Stomach (tissue), 9 donors: Measurements from ENCODE around the gene LRRC27. TPM values are rescaled to one million over a fixed set of nuclear protein-coding genes. Genes with fewer than 3 reads are reported as not detected.
"Not testable (repeated sequence)": the region's sequence is repeated elsewhere in the genome, so short reads cannot be mapped to it uniquely, and the experiment has no call there.

Experiments
- DNase-seq, 2 donors: peaks; one replicate each; pipeline versions ENCODE4 v3.0.0 to v3.0.0-alpha.2; 2013 to 2019
- H3K27ac ChIP-seq, 5 donors: fragments of 200-600 bp in 4 of 5; sonication (generic) in 4 of 5; one replicate each; pipeline ENCODE4 v1.5.1; 2013 to 2019; ENCODE audit warnings: mild to moderate bottlenecking in 1 of 5, moderate library complexity in 1 of 5
- H3K27me3 ChIP-seq, 3 donors: fragments of 200-600 bp; sonication (generic); one replicate each; pipeline ENCODE4 v1.5.1; 2017 to 2019; ENCODE audit warnings: mixed run types in 1 of 3
- H3K36me3 ChIP-seq, 4 donors: fragments of 200-600 bp; sonication (generic); 1 replicate in 3 of 4; 2 replicates in 1 of 4; pipeline ENCODE4 v1.5.1; 2016 to 2019
- H3K4me1 ChIP-seq, 4 donors: fragments of 200-600 bp; sonication (generic); one replicate each; pipeline ENCODE4 v1.5.1; 2016 to 2019
- H3K4me3 ChIP-seq, 4 donors: fragments of 200-600 bp; sonication (generic) in 3 of 4; one replicate each; pipeline ENCODE4 v1.5.1; 2016 to 2019; ENCODE audit warnings: mild to moderate bottlenecking in 1 of 4
- H3K9me3 ChIP-seq, 4 donors: fragments of 200-600 bp; sonication (generic); one replicate each; pipeline ENCODE4 v1.5.1; 2016 to 2019
- CTCF ChIP-seq, 7 experiments: fragments of 450-650 bp in 4 of 7; fragments of 200-600 bp in 3 of 7; sonication (generic) in 3 of 7; IDR thresholded peaks; one replicate each; pipeline ENCODE4 v1.5.1; 2016 to 2019; ENCODE audit warnings: antibody characterized with exemption in 7 of 7, control low read depth in 2 of 7, mild to moderate bottlenecking in 1 of 7
- EP300 ChIP-seq: sonication (generic); formaldehyde crosslinking; IDR thresholded peaks from one replicate; pipeline ENCODE4 v1.6.1; 2017; ENCODE audit warnings: antibody characterized with exemption
- POLR2A ChIP-seq, 4 donors: fragments of 450-650 bp; IDR thresholded peaks; one replicate each; pipeline ENCODE4 v1.6.1; 2016; ENCODE audit warnings: antibody characterized with exemption in 4 of 4, control low read depth in 2 of 4, mild to moderate bottlenecking in 1 of 4, moderate library complexity in 1 of 4
- POLR2AphosphoS5 ChIP-seq, 3 donors: sonication (generic); formaldehyde crosslinking; IDR thresholded peaks; one replicate each; pipeline ENCODE4 v1.6.1; 2016; ENCODE audit warnings: antibody characterized with exemption in 3 of 3
- WGBS, 5 donors: extraction: QIAGEN DNeasy Blood & Tissue Kit in 3 of 5; methylation state at CpG; one replicate each; pipeline versions ENCODE4 v1.1.5 to v1.1.7; 2013 to 2018; 5-methylcytosine and 5-hydroxymethylcytosine counted together
- intact Hi-C: fragments of 100-400 bp; cut with DNase I; formaldehyde crosslinking; loops from one replicate; pipeline ENCODE4 v1.15.1; 2023; ENCODE audit warnings: low total_unique reads
- polyA plus RNA-seq, 3 donors: library from polyadenylated mRNA; stranded (reverse); fragments of 200-250 nt; gene quantifications; one replicate each; pipeline ENCODE4 v1.2.3, GENCODE V29; 2013
- total RNA-seq, 5 donors: library from RNA; depleted of rRNA; stranded (reverse); fragments of >200 nt; gene quantifications; one replicate each; pipeline versions ENCODE4 v1.1.0 to v1.2.3, GENCODE V29; 2014 to 2016
- donor health status: healthy with polysubstance abuse.
- donor health status: Bipolar disorder and iron deficiency.
- donor health status: healthy.

Gene LRRC27
- total and polyA plus RNA-seq, 8 donors, result 4.2 to 31.3 (median 11.1) TPM

GRCh38 chr10:132314336-132314735 lies 17.7 kb upstream of the LRRC27 start:
- Histone ChIP-seq H3K4me1 (no peaks in the 10 kb centered on the region), H3K27me3 (peaks cover 0 to 9% (median 0%) of the 10 kb centered on the region in 3 donors), H3K27ac (no peak overlapping the region), H3K9me3 (no peaks in the 10 kb centered on the region), H3K4me3 (no peak overlapping the region), H3K36me3 (no peaks in the 10 kb centered on the region)
- DNase-seq, result no peak
- intact Hi-C loops, result no loop called here
- 94 to 98% (median 97%) methylated on average over 4 of the region's 4 CpGs for WGBS, 5 donors
- no peak for TF ChIP-seq POLR2AphosphoS5 (IDR thresholded peaks at IDR 0.05)
- no peak for TF ChIP-seq EP300
- TF ChIP-seq CTCF (IDR thresholded peaks at IDR 0.05), result no peak
- TF ChIP-seq POLR2A (IDR thresholded peaks at IDR 0.05), result no peak

GRCh38 chr10:132314881-132315280 lies 17.1 kb upstream of the LRRC27 start:
- H3K27me3 ChIP-seq, DNase-seq: not testable (repeated sequence)
- WGBS, 5 donors, result 90 to 96% (median 93%) methylated on average over 8 of the region's 8 CpGs

GRCh38 chr10:132316133-132316532 lies 15.9 kb upstream of the LRRC27 start:
- Histone ChIP-seq H3K4me3 (no peak overlapping the region), H3K4me1 (no peaks in the 10 kb centered on the region), H3K36me3 (no peaks in the 10 kb centered on the region), H3K27ac (no peak overlapping the region), H3K9me3 (no peaks in the 10 kb centered on the region), H3K27me3 (no peaks in the 10 kb centered on the region)
- WGBS, 5 donors, result 80 to 88% (median 86%) methylated on average over 5 of the region's 5 CpGs
- intact Hi-C loops, result no loop called here
- DNase-seq, result no peak
- TF ChIP-seq POLR2AphosphoS5 (IDR thresholded peaks at IDR 0.05) (no peak), EP300 (no peak), CTCF (IDR thresholded peaks at IDR 0.05) (no peak), POLR2A (IDR thresholded peaks at IDR 0.05) (no peak)

More at GRCh38 chr10:132314881-132315280, 17.1 kb upstream of the LRRC27 start:
- H3K4me3 ChIP-seq, intact Hi-C loops, H3K36me3 ChIP-seq, H3K9me3 ChIP-seq, H3K4me1 ChIP-seq, H3K27ac ChIP-seq: not testable (repeated sequence)

- H3K27ac ChIP-seq, H3K4me3 ChIP-seq, H3K9me3 ChIP-seq, DNase-seq, H3K36me3 ChIP-seq, H3K27me3 ChIP-seq, H3K4me1 ChIP-seq, intact Hi-C loops: not testable (repeated sequence)
- 87 to 94% (median 93%) methylated on average over 6 of the region's 6 CpGs for WGBS, 5 donors
Measured at GRCh38 chr10:132317477-132317876, 14.5 kb upstream of the LRRC27 start.

GRCh38 chr10:132319853-132320653 lies 11.9 kb upstream of the LRRC27 start:
- peak overlapping the region in 1 of 5 donors; percentile 17 for H3K27ac ChIP-seq
- TF ChIP-seq POLR2AphosphoS5 (IDR thresholded peaks at IDR 0.05) (no peak), EP300 (no peak), POLR2A (IDR thresholded peaks at IDR 0.05) (no peak)
- WGBS, 5 donors, result 59 to 72% (median 61%) methylated on average over 15 of the region's 15 CpGs
- H3K4me1 ChIP-seq, result no peaks in the 10 kb centered on the region
- DNase-seq, result peak in 1 of 2 donors; percentile 28
- intact Hi-C loops, result no loop called here
- no peaks in the 10 kb centered on the region for H3K27me3 ChIP-seq
- H3K36me3 ChIP-seq, result peaks cover 0 to 3% (median 1%) of the 10 kb centered on the region in 4 donors
- H3K9me3 ChIP-seq, result no peaks in the 10 kb centered on the region
- H3K4me3 ChIP-seq, result no peak overlapping the region
